BE2C (cell line): Measurements from ENCODE around the gene GARIN3.

Experiments
- DNase-seq: peaks from one replicate; pipeline ENCODE4 v3.0.0-alpha.2; 2020
- H3K27me3 ChIP-seq: fragments of 250-450 bp; sonication (Bioruptor Pico); 2 replicates; pipeline ENCODE4 v1.5.1; 2020; ENCODE audit warnings: mild to moderate bottlenecking
- H3K36me3 ChIP-seq: fragments of 250-450 bp; sonication (Bioruptor Pico); 2 replicates; pipeline ENCODE4 v1.5.1; 2020; ENCODE audit warnings: mild to moderate bottlenecking
- H3K4me1 ChIP-seq: fragments of 250-450 bp; sonication (Bioruptor Pico); 2 replicates; pipeline ENCODE4 v1.5.1; 2020
- H3K4me3 ChIP-seq: 2 replicates; pipeline ENCODE4 v1.5.1; 2011; ENCODE audit warnings: low read depth, low read length
- H3K9me3 ChIP-seq: fragments of 250-450 bp; sonication (Bioruptor Pico); 2 replicates; pipeline ENCODE4 v1.5.1; 2020
- TF ChIP-seq, protein P1 (sequence below): IDR thresholded peaks from 2 replicates; pipeline ENCODE4 v1.5.1; 2012; ENCODE audit warnings: mild to moderate bottlenecking, low read depth, low read length

The GARIN3 gene

DNA sequence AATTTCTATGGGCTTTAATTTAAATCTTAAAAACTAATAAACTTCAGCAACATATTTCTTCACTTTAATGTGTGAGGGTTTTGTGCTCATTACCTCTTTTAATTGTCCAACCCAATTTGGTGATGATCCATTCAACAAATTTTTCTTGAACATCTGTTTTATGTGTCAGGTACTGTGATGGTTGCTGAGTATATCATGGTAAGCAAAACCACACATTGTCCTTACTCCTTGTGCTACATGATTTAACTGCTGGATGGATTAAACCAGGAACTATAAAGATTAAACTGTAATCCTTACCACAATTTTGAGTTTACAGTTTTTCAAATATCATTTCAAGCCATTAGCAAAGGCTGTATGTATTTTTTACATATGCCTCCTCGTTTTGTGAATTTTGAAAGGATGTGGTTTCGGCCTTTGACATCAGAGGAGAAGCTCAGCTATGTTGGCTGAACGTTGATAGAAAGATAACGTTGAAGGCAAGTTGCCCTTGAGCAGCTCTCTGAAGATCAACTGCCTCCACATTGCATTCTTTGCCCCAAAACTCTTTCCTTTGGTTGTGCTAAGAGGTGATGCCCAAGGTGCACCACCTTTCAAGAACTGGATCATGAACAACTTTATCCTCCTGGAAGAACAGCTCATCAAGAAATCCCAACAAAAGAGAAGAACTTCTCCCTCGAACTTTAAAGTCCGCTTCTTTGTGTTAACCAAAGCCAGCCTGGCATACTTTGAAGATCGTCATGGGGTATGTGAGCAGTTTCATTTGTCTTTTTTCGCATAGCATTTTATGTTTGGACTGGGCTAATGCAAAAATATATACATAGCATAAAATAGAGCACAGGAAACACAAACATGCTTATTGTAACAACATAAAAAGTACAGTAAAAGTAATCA is 14.6 kb upstream of the GARIN3 start, which contains the start of gene ITK:
Gene ITK, plus strand, starts transcription at position 467 of the 891 bp plus-strand sequence. Its CDS starts 138 bp downstream, at position 605.
- no peak for DNase-seq
- TF ChIP-seq, protein P1, sequence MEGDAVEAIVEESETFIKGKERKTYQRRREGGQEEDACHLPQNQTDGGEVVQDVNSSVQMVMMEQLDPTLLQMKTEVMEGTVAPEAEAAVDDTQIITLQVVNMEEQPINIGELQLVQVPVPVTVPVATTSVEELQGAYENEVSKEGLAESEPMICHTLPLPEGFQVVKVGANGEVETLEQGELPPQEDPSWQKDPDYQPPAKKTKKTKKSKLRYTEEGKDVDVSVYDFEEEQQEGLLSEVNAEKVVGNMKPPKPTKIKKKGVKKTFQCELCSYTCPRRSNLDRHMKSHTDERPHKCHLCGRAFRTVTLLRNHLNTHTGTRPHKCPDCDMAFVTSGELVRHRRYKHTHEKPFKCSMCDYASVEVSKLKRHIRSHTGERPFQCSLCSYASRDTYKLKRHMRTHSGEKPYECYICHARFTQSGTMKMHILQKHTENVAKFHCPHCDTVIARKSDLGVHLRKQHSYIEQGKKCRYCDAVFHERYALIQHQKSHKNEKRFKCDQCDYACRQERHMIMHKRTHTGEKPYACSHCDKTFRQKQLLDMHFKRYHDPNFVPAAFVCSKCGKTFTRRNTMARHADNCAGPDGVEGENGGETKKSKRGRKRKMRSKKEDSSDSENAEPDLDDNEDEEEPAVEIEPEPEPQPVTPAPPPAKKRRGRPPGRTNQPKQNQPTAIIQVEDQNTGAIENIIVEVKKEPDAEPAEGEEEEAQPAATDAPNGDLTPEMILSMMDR = no peak
- no peaks in the 10 kb centered on the region for H3K9me3 ChIP-seq

DNA sequence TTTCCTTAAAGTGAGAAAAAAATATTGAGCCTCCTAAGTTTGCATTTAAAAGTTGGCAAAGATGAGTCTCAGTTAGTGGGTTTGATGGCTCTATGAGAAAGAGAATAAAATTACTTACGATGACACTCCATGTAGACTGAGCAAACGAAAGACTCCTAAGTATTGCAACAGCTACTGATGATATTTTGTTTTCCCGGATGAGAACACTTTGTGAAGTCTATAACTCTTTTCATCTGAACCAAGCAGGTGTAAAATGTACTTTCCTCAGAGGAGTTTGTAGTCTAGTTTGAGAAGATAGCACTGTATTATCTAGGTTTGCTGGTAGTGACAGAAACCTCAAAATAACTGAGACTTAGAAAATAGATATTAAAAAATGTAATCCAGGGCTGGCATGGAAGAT is 12.9 kb upstream of the GARIN3 start:
- no peak for DNase-seq
- H3K36me3 ChIP-seq = no peaks in the 10 kb centered on the region
- H3K9me3 ChIP-seq = no peaks in the 10 kb centered on the region
- H3K27me3 ChIP-seq = no peaks in the 10 kb centered on the region; the same call in 1 of the 2 replicates
- H3K4me3 ChIP-seq = no peak overlapping the region
- TF ChIP-seq, protein P1 = no peak
- H3K4me1 ChIP-seq = no peaks in the 10 kb centered on the region

More for the DNA sequence above, 14.6 kb upstream of the GARIN3 start, which contains the start of gene ITK:
- Histone ChIP-seq H3K27me3 (no peaks in the 10 kb centered on the region; the same call in 1 of the 2 replicates), H3K4me3 (no peak within 1 kb of the TSS), H3K36me3 (no peaks in the 10 kb centered on the region), H3K4me1 (no peaks in the 10 kb centered on the region)

DNA sequence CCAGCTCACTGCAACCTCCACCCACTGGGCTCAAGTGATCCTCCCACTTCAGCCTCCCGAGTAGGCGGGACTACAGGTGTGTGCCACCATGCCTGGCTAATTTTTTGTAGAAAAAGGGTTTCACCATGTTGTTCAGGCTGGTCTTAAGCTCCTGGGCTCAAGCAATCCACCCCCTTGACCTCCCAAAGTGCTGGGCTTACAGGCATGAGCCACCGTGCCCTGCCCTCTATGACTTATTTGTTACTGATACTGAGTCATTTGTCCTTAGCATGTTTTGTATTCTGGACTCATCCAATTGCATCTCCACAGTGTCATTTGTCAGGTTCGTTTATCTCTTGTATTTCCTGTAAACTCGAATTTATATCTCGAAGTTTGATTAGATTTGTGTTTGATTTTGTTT is 11.9 kb upstream of the GARIN3 start:
- DNase-seq = no peak
- no peaks in the 10 kb centered on the region for H3K4me1 ChIP-seq
- H3K36me3 ChIP-seq = no peaks in the 10 kb centered on the region
- H3K4me3 ChIP-seq = no peak overlapping the region
- no peaks in the 10 kb centered on the region; the same call in 1 of the 2 replicates for H3K27me3 ChIP-seq
- TF ChIP-seq, protein P1 = no peak
- H3K9me3 ChIP-seq = no peaks in the 10 kb centered on the region

DNA sequence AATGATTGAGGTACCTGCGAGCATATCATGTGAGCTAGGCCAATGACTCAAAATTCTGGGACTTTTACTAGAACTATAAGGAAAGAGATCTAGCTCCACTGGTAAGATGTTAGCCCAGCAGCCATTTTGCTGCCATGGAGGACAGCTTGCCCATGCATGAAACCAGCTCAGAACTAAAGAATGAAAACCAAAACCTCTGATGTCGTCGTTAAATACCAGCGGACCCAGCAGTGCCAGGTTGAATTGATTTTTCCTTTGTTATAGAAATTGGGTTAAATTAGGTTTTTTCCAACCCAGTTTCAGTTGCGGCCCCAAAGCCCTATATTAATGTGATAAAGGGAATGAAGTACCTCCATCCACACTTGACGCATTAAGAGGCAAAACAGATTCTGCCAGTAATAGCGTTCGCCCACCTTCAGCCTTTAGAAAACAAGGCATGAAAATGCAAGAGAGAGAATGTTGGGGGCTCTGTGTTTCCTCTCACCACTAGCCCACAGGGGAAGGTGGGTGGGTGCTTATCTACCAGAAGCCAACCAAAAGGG is 9.1 kb upstream of the GARIN3 start:
- Histone ChIP-seq H3K27me3 (no peaks in the 10 kb centered on the region), H3K36me3 (no peaks in the 10 kb centered on the region), H3K4me3 (no peak overlapping the region), H3K4me1 (no peaks in the 10 kb centered on the region), H3K9me3 (no peaks in the 10 kb centered on the region)
- TF ChIP-seq, protein P1 = no peak
- DNase-seq = no peak

DNA sequence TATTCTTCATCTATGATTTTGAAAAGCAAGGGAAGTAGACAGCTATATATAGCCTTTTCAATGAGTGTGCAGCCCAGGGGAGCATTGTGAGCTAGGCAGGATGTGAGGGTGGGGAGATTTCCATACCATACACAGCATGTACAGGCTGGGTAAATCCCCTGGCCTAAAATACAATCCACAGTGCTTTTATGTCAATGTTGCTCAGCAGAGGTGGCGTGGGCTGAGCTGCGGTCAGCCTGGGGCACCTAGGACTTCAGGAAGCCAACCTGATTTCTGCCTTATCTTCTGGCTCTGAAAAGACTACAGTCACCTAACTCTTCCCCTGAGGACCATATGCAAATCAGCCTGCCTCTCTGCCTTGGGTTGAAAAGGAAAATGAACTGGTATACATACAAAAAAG is 6.3 kb upstream of the GARIN3 start:
- Histone ChIP-seq H3K36me3 (no peaks in the 10 kb centered on the region), H3K9me3 (no peaks in the 10 kb centered on the region), H3K27me3 (no peaks in the 10 kb centered on the region; the same call in 1 of the 2 replicates), H3K4me3 (no peak overlapping the region), H3K4me1 (no peaks in the 10 kb centered on the region)
- TF ChIP-seq, protein P1 = no peak
- no peak for DNase-seq

DNA sequence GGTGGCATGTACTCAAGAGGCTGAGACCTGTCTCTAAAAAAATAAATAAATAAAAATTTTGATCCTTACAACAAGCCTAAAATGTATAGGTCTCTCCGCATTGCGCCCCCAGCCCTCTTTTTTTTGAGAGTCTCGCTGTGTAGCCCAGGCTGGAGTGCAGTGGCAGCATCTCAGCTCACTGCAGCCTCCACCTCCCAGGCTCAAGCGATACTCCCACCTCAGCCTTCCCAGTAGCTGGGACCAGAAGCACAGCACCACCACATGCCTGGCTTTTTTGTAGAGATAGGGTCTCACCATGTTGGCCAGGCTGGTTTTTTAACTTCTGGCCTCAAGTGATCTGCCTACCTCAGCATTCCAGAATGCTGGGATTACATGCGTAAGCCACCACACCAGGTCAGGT is 2.2 kb upstream of the GARIN3 start:
- TF ChIP-seq, protein P1 = no peak
- no peak overlapping the region for H3K4me3 ChIP-seq
- DNase-seq = no peak
- no peaks in the 10 kb centered on the region for H3K4me1 ChIP-seq
- no peaks in the 10 kb centered on the region; the same call in none of the 2 replicates for H3K27me3 ChIP-seq
- no peaks in the 10 kb centered on the region for H3K36me3 ChIP-seq
- no peaks in the 10 kb centered on the region for H3K9me3 ChIP-seq
